ENCODE data around the gene ID2. TPM values are rescaled to one million over a fixed set of nuclear protein-coding genes. Genes with fewer than 3 reads are reported as not detected.

Gene ID2
- total RNA-seq, 3 donors from 2014 or later (not counting 1 experiment from before 2014, with no cell fraction given): 185 to 209 (median 191) TPM

- DNase-seq: no peak
- Mint-ChIP-seq H3K27ac (no peak overlapping the region), H3K4me1 (peaks cover 16 to 28% of the 10 kb centered on the region in 2 donors), H3K27me3 (ENCODE audit: low read depth in 2 of 2) (peaks cover 6 to 18% of the 10 kb centered on the region in 2 donors), H3K36me3 (peaks cover 16% of the 10 kb centered on the region), H3K9me3 (peaks cover 2 to 10% of the 10 kb centered on the region in 2 donors), H3K4me3 (no peak overlapping the region)
- Histone ChIP-seq H3K4me1 (ENCODE audit: control insufficient read depth, insufficient read depth, low read length) (peaks cover 23% of the 10 kb centered on the region), H3K36me3 (ENCODE audit: control insufficient read depth, insufficient read depth, low read length) (no peaks in the 10 kb centered on the region), H3K27ac (ENCODE audit: low read length) (no peak overlapping the region), H3K4me3 (ENCODE audit: low read length) (no peak overlapping the region), H3K27me3 (ENCODE audit: control insufficient read depth, insufficient read depth, low read length) (peaks cover 21% of the 10 kb centered on the region), H3K9me3 (ENCODE audit: control insufficient read depth, insufficient read depth, low read length) (peaks cover 7% of the 10 kb centered on the region)
- intact Hi-C loops (cut with micrococcal nuclease): no loop called here
- 67% methylated on average over 3 of the region's 3 CpGs for WGBS (ENCODE audit: insufficient coverage)
- no peak for TF ChIP-seq CTCF (IDR thresholded peaks at IDR 0.05)
- ATAC-seq: no peak
These were observed 8.9 kb upstream of the ID2 start for GRCh38 chr2:8672940-8673339.

GRCh38 chr2:8673381-8673780 lies 8.5 kb upstream of the ID2 start:
- H3K27me3 Mint-ChIP-seq (ENCODE audit: low read depth in 2 of 2): peaks cover 6 to 20% of the 10 kb centered on the region in 2 donors
- Histone ChIP-seq H3K27me3 (ENCODE audit: control insufficient read depth, insufficient read depth, low read length) (peaks cover 21% of the 10 kb centered on the region), H3K27ac (ENCODE audit: low read length) (no peak overlapping the region), H3K36me3 (ENCODE audit: control insufficient read depth, insufficient read depth, low read length) (no peaks in the 10 kb centered on the region), H3K9me3 (ENCODE audit: control insufficient read depth, insufficient read depth, low read length) (peaks cover 7% of the 10 kb centered on the region), H3K4me1 (ENCODE audit: control insufficient read depth, insufficient read depth, low read length) (peaks cover 28% of the 10 kb centered on the region), H3K4me3 (ENCODE audit: low read length) (no peak overlapping the region)
- TF ChIP-seq CTCF (IDR thresholded peaks at IDR 0.05): no peak
- H3K4me1 Mint-ChIP-seq: peaks cover 20 to 32% of the 10 kb centered on the region in 2 donors
- no peak for DNase-seq
- H3K27ac Mint-ChIP-seq: no peak overlapping the region
- H3K4me3 Mint-ChIP-seq: no peak overlapping the region
- WGBS (ENCODE audit: insufficient coverage): 97% methylated on average over 3 of the region's 3 CpGs
- peaks cover 2 to 10% of the 10 kb centered on the region in 2 donors for H3K9me3 Mint-ChIP-seq
- peaks cover 16% of the 10 kb centered on the region for H3K36me3 Mint-ChIP-seq
- intact Hi-C loops (cut with micrococcal nuclease): no loop called here
- no peak for ATAC-seq

- no peaks in the 10 kb centered on the region for H3K36me3 ChIP-seq (ENCODE audit: control insufficient read depth, insufficient read depth, low read length)
- H3K27ac Mint-ChIP-seq: no peak overlapping the region
- peaks cover 21% of the 10 kb centered on the region for H3K27me3 ChIP-seq (ENCODE audit: control insufficient read depth, insufficient read depth, low read length)
- no peak overlapping the region for H3K4me3 Mint-ChIP-seq
- 95% methylated on average over 8 of the region's 8 CpGs for WGBS (ENCODE audit: insufficient coverage)
- DNase-seq: no peak
- H3K4me3 ChIP-seq (ENCODE audit: low read length): no peak overlapping the region
- H3K9me3 Mint-ChIP-seq: peaks cover 2 to 10% of the 10 kb centered on the region in 2 donors
- peaks cover 33% of the 10 kb centered on the region for H3K4me1 ChIP-seq (ENCODE audit: control insufficient read depth, insufficient read depth, low read length)
- peaks cover 27 to 42% of the 10 kb centered on the region in 2 donors for H3K4me1 Mint-ChIP-seq
- ATAC-seq: no peak
- no peak for TF ChIP-seq CTCF (IDR thresholded peaks at IDR 0.05)
- H3K36me3 Mint-ChIP-seq: peaks cover 16% of the 10 kb centered on the region
- intact Hi-C loops (cut with micrococcal nuclease): no loop called here
- peaks cover 6 to 20% of the 10 kb centered on the region in 2 donors for H3K27me3 Mint-ChIP-seq (ENCODE audit: low read depth in 2 of 2)
- peaks cover 7% of the 10 kb centered on the region for H3K9me3 ChIP-seq (ENCODE audit: control insufficient read depth, insufficient read depth, low read length)
- H3K27ac ChIP-seq (ENCODE audit: low read length): no peak overlapping the region
These were observed 7.3 kb upstream of the ID2 start for GRCh38 chr2:8674420-8675009.

- 95% methylated on average over 5 of the region's 5 CpGs for WGBS (ENCODE audit: insufficient coverage)
These were observed 6.3 kb upstream of the ID2 start for GRCh38 chr2:8675543-8675942.

More at GRCh38 chr2:8675543-8675942, 6.3 kb upstream of the ID2 start:
- no peak for TF ChIP-seq CTCF (IDR thresholded peaks at IDR 0.05)
- Mint-ChIP-seq H3K36me3 (peaks cover 16% of the 10 kb centered on the region), H3K4me3 (peak overlapping the region; percentile 56), H3K27me3 (ENCODE audit: low read depth in 2 of 2) (peaks cover 6 to 20% of the 10 kb centered on the region in 2 donors), H3K27ac (no peak overlapping the region), H3K9me3 (peaks cover 2 to 10% of the 10 kb centered on the region in 2 donors), H3K4me1 (peaks cover 31 to 47% of the 10 kb centered on the region in 2 donors)
- H3K9me3 ChIP-seq (ENCODE audit: control insufficient read depth, insufficient read depth, low read length): peaks cover 7% of the 10 kb centered on the region
- intact Hi-C loops (cut with micrococcal nuclease): no loop called here
- peaks cover 42% of the 10 kb centered on the region for H3K4me1 ChIP-seq (ENCODE audit: control insufficient read depth, insufficient read depth, low read length)
- no peak for ATAC-seq
- peaks cover 21% of the 10 kb centered on the region for H3K27me3 ChIP-seq (ENCODE audit: control insufficient read depth, insufficient read depth, low read length)
- DNase-seq: no peak
- H3K36me3 ChIP-seq (ENCODE audit: control insufficient read depth, insufficient read depth, low read length): no peaks in the 10 kb centered on the region
- H3K4me3 ChIP-seq (ENCODE audit: low read length): no peak overlapping the region
- H3K27ac ChIP-seq (ENCODE audit: low read length): no peak overlapping the region
